EH (cell line): ENCODE data around the gene FMN2.
A peak's percentile ranks its signal among the peaks of the same experiment; 100 is the strongest.

Experiments
- DNase-seq: peaks from one replicate; pipeline ENCODE4 v3.0.0-alpha.2; 2015; ENCODE audit warnings: low read depth

Gene FMN2

DNA sequence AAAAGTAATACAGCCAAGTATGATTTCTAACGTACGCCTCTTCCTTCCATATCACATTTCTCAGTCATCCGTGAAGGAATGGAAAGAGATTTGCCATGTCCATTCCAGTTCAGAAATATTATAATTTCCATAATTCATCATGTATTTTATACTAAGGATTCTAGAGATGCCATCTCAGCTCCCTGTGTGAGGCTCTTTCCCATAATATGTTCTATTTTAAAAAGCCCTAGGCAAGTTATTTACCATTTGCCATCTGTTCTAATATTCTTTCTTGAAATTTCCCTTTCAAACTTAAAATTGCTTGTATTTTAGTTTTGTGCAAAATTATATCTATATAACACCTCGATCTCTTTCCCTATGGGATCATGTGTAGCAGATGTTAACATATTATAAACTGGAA, 106.7 kb downstream of the FMN2 start:
- no peak for DNase-seq

DNA sequence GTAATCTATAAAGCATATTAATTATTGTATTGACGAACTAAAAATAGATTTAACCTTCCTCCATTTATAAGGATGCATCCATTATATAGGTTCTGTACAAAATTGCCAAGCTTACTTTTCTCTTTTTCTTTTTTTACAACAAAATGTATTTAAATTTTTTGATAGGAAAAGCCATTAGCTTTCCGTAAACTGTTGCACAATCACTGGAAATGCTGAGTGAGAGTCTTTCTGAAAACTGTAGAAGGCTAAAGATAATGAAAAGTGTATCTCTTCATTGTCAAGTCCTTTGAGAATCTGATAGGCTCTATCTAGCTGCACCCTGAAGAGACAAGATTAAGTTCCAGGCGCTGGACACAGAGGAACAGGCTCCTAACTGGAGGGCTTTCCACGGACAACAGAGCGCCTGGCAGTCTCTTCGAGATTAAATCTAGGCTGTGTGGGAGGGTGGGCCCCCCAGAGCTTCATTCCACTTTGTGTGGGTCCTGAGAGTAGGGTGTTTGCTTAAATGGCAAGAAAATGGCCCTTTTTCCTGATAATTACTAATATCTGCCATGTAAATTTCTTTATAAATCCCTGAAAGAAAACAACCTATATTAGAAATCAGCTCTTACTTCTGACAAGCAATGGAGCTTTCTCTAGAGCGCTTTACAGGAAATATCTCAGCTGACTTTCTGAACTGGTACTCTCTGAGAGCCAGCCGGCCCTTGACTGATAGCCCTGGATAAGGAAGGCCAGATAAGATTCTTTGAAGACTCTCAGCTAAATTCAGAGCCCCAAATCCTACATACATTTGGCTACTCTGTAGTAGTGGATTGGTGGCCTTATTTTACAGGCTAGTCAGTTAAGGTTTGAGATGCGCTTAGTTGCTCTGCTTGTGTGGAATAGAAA, 108.3 kb downstream of the FMN2 start:
- DNase-seq: no peak

DNA sequence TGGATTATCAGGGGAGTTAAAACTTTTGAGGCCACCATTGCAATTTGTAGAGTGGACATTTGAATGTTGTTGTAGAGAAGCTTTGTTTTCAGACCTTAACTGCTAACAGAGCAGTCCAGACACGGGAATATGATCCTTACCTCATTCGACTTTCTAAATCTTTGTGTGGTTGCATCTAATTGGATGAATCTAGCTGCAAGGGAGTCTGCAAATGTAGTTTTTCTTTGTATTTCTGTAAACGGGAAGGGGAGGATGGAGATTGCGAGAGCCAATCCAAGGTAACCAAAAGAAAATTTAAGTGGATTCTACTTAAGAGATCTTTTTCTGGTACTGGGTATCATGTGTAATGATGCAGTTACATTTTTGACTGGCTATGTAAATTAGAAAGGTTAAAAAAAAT, 110.2 kb downstream of the FMN2 start:
- no peak for DNase-seq

DNA sequence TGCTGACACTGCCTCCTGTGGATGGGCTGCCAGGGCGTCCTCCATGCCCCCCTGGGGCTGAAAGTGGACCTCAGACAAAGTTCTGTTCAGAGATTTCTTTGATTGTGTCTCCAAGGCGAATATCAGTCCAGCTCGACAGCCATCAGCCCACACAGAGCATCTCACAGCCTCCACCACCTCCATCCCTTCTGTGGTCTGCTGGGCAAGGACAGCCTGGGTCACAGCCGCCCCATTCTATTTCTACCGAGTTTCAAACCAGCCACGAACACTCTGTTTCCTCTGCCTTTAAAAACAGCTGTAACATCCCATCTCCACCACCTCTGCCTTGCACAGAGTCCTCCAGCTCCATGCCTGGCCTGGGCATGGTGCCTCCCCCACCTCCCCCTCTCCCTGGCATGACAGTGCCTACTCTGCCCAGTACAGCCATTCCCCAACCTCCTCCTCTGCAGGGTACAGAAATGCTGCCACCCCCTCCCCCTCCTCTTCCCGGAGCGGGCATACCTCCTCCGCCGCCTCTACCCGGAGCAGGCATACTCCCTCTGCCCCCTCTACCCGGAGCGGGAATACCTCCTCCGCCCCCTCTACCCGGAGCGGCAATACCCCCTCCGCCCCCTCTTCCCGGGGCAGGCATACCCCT, 115.5 kb downstream of the FMN2 start:
- DNase-seq: no peak

DNA sequence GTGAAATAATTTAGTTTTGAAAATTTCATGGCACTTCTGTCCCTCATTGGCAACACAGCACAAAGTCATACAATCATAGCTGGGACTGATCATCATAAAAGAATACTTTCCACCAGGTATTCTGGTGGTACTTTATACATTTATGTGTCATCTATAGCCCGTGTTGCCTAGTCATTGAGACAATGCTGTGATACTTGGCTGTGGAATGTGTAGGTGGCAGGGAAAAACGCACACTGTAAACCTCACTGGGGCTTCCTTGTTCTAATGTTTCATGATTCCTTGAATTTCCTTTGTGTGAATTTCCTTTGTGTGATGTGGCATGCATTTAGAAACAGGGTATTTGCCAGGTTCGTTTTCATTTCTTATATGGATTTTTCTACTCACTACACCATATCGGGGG, 118.3 kb downstream of the FMN2 start:
- peak; percentile 36 for DNase-seq

DNA sequence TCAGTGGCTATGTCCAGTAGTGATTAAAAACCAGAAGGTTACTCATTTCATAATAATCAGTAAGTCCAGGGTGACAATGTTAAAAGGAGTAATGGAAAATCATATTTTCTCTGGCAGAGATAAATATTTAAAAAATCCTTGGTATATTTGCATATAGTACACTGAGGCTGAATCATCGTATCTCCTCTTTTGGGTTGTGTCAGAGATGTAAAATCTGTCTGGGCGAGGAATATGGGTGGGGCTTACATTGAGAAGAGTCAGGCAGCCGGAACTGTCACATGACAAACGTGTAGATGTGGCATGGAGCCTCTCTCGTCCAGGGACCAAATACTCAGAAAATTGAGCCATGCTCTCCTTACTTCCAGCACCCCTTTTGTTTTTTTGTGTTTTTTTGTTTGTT, 120.9 kb downstream of the FMN2 start:
- DNase-seq: peak; percentile 29

DNA sequence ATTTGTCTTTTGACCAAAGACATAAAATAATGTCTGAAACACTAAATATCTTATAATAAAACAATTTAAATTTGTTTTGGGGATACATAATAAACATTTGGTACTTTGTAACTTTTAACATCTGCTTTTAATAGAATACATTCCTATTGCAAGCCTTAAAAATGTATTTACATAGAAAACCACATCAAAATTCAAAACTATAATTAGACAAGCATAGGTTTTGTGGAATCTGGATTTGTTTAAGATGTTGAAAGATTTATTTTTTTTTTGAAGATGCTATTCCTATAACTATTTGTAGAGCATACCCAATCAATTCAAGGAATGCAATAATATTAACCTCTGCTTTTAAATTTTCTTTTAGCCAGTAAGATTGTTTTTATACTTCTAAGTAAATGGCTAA, 125.7 kb downstream of the FMN2 start:
- DNase-seq: peak; percentile 61

DNA sequence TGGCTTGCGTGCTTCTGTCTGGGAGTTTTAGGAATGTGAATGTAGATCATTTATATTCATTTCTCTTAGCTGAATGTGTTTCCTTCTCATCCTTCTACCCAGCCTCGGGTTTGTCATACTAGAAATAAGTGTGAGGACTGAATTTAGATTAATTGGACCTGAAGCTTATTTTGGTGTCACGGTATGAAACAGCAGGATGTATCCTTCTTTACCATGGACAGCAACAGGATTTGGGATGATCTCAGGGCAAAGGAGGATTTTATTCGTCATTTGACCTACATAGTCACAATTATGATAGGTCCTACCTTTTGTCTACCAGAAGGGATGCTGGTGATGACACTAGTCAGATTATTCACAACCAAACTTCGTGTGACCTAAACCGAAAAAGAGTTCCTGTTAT, 127.4 kb downstream of the FMN2 start:
- no peak for DNase-seq

DNA sequence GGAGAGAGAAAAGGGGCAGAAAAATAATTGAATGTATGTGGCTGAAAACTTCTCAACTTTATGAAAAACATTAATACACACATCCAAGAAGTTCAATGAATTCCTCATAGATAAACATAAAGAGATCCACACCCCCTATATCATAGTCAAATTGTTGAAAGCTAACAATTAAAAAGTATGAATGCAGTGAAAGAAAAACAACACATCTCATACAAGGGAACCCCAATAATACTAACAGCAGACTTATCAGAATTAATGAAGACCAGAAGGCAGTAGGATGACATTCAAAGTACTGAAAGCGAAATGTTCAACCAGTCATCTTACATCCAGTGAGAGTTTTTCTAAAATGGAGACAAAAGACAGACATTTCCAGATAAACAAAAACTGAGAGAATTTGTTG, 134.4 kb downstream of the FMN2 start:
- DNase-seq: no peak

DNA sequence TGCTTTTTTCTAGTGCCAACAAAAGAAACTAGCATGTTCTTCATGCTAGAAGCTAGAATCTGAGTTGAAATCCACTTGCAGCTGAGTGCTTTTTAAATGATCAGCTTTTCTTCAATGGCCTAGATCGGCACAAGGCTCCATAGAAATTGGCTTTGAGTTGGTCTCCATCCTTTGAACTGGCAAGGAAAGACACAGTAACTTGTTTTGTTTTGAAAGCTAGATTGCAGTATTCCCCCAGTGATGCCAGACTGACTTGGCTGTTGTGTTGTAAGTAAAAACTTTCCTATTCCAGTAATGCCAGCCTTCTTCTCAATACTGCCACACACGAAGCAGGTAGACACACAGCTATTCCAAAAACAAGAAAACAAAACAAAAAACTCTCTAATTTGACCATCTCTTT, 139.1 kb downstream of the FMN2 start:
- no peak for DNase-seq

DNA sequence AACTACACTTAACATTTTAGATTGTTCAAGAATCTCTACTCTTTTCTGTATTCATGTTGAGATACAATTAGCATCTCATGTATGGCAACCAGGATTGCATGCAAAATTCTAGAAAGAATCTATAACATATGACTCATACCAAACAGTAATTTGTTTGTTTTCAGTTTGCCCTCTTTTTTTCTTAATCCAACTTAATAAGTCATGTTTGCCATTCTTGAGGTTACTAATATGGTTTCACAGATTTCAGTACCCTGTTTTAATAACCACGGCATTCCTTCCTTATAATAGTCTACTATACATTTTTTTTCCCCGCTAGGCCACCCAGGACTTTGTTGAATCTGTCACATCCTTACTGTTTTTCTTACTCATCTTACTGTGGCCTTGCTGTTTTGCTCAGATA, 140.8 kb downstream of the FMN2 start:
- DNase-seq: peak; percentile 95

DNA sequence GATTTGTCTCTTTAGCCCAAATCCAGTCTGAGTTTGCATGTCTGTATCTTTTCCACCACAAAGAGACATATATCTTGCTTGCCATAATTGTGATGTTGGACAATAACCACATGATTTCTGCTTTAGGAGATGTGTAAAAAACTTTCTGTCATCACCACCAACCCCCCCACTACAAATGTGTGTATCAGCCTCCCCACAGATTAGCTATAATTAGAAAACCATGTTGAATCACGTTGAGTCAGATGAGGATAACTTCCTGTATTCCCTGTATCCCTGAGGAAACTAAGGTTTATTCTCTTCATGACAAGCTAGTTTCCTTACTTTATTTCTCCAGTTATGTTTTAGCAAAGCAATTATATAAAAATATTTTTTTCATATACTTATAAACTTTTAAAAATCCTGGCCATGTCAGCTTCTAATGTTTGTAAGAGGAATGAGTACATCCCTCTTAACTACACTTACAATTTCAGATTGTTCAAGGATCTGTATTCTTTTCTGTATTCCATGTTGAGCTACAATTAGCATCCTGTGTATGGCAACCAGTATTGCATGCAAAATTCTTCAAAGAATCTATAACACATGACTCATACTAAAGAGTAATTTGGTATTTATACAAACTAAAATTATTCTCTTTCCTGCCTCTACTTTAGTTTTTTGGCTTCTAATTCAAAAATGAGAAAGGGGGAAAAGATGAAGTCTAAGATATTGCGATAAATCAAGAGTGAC, 143.0 kb downstream of the FMN2 start:
- DNase-seq: peak; percentile 91

DNA sequence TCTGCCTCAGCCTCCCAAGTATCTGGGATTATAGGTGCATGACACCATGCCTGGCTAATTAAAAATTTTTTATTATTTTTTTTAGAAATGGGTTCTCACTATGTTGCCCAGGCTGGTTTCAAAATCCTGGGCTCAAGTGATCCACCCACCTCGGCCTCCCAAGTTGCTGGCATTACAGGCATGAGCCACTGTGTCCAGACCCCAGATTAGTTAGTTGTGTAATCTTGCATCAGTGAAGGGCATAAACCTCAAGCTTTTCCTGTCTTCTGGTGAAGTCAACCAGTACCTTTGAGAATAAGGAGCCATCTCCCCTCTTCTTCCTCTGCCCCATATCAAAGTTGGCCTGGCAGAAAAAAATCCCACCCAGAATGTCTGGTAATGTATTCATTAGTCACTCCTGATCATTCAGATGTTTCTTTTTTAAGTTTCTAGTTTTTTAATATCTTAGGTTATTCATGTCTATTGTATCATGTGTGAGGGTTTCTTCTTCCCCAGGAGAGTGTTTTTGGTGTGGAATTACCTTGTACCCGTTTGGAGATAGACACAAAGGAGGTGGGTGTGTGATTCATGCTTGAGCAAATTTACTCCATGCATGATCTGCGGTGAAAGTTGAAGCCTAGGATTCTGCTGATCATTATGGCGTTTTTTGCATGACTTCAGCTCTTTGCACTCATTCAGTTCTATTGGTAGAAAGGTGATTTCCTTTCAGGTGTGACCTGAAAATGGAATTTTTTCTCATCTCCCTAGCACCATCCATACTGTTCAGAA, 144.0 kb downstream of the FMN2 start:
- DNase-seq: peak; percentile 65

DNA sequence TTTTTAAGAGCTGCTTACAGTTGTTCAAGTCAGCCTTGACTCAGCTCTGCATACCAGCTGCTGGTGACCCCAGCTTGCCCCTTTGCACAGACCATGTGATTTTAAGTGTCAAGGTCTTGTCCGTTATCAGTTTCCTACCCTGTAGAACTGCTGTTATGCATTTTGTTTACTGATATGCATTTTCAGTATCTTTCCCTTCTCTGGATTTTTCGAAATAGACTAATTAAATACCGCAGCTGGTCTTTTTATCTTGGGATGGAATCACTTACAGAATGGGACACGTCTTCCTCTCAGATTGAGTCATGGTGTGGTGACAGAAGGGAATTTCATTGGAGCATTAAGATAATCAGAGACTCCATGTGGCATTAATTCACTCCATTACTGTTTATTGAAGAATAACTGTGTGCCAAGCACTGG, 145.6 kb downstream of the FMN2 start:
- DNase-seq: peak; percentile 89

DNA sequence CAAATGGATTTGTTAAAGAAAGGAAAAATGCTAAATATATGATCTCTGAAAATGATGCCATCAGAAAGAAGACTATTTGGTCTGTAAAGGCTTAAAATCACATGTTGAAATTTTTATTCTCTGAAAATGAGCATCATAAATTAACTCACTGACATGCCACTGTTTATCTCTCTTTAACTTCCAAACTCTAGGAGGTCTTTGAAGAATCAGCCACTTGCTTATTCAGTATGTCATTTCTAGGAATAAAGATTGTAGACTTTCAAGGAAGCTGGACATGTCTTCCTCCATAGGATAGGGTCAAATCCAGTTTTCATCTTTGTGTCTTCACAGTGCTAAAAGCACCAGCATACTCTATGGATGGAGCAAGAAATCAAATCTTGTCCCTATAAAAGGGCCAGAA, 147.6 kb downstream of the FMN2 start:
- no peak for DNase-seq

DNA sequence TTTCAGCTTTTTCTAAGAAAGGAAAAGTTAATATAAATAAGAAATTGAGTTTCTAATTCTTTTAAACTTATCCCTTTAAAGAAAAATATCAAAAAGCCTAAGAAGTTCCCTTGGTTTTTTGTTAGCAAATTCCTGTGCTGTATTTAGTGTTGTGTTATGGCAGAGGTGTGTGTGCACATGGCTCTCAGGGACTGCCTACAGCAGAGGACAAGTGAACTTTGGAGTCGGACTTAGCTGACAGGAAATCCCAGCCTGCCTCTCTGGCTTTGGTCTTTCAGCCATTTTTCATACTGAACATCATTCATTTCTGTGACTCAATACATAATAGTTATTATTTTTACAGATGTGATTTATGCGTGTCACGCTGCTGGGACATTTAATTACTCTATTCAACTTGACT, 149.6 kb downstream of the FMN2 start:
- no peak for DNase-seq

DNA sequence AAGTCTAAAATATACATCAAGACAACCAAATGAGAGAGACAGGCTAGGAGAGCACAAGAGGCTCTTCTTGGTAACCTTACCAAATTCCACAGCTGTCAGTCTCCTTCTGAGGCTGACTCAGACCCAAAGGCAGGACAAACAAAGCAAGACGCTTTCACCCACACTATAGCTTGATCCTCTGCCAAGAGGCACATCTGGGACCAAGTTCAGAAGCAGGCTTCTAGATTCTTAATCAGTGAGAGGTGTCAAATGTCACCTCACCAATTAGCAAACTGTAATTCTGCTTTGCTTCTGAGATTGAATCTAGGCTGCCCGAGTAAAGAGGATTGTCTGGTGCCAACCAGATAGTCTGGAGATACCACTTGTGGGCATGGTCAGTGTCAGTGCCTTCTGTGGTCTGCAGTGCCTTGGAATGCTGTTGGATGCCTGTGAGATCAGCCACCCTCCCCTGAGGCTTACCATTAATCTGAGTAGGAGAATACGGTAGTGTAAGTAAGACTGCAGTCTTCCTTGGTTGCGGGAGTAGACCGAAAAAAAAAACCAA, 151.0 kb downstream of the FMN2 start:
- DNase-seq: peak; percentile 94

DNA sequence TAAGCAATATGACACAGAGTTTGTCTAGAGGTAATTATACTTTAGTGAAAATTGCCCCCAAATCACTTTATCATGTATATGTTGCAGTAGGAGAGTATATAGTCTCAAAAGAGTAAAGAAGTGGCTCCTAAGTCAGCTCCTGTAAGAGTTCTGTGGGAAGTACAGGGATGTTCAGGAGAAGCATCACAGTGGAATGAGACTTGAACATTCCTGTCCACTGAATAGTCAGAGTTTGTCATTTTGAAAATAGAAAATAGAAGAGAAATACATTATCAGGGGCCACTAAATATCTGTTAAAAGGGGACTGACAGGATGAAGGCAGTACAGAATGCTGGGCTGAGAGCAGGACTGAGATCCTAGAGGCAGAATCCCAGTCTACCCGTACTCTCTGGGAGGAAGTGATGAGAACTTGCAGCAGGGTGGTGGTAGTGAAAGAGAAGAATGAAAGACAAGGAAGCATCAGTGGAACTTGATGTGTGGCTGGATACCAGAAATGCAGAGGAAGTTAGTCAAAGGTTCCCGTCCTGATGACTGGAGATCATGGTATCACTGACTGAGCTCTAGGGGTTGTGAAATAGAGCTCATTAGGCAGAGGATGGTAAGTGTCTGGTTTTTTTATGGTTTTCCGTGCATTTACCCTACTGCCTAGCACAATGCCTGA, 153.4 kb downstream of the FMN2 start:
- peak; percentile 98 for DNase-seq

DNA sequence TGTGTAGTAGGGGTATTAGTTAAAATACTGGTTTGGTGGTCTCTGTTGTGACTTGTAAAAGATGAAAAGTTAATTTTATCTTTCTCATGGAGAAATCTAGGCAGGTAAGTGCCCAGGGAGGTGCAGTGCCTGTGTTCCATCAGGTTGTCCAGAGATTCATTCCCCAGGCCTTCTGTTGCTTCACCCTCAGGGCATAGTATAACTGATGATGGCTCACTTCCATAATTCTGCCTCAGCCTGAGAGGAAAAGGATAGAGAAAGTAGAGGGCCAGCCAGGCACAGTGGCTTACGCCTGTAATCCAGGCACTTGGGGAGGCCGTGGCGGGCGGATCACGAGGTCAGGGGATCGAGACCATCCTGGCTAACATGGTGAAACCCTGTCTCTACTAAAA, 153.9 kb downstream of the FMN2 start:
- peak; percentile 82 for DNase-seq

DNA sequence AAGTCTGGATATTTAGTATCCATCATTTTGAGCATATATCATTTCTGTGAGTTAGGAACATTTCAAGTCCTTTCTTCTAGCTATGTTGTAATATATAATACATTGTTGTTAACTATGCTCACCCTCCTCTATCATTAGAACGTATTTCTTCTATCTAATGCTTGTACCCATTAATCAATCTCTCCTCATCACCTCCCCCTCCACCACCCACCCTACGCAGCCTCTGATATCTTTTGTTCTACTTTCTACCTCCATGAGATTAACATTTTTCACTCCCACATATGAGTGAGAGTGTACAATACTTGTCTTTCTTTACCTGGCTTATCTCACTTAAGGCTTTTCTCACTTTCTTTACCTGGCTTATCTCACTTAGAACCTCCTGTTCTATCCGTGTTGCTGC, 156.2 kb downstream of the FMN2 start:
- no peak for DNase-seq

DNA sequence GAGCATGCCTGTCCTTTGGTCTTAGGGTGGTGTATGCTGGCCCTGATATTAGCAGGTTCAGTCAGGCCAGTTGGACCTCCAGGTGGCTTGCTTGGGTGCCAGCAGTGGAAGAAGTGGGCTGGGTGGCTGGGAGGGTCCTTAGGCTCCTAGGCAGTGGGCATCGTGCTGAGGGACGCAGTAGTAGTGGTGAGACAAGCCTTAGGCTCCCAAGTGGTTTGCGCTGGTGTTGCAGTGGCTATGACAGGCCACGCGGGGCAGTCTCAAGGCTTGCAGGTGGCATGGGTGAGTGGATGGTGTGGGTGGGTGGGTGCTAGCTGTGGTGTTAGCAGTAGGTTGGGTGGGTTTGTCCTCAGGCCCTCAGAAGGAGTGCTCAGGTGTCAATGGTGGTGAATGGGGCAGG, 162.3 kb downstream of the FMN2 start:
- no peak for DNase-seq
